WTC11 (cell line): ENCODE data around the gene PCGF1. TPM values are rescaled to one million over a fixed set of nuclear protein-coding genes. Genes with fewer than 3 reads are reported as not detected.
A peak's percentile ranks its signal among the peaks of the same experiment; 100 is the strongest.

ENCODE experiments used
- AFF4 ChIP-seq: sonication (generic); formaldehyde crosslinking; IDR thresholded peaks from 2 replicates; pipeline ENCODE4 v1.8.1; 2023; ENCODE audit warnings: mild to moderate bottlenecking, missing genetic modification reagents, borderline replicate concordance
- ARID4B ChIP-seq: sonication (generic); formaldehyde crosslinking; IDR thresholded peaks from 2 replicates; pipeline ENCODE4 v1.8.0; 2023; ENCODE audit warnings: missing genetic modification reagents, mild to moderate bottlenecking, borderline replicate concordance
- ATF1 ChIP-seq: sonication (generic); formaldehyde crosslinking; IDR thresholded peaks from 2 replicates; pipeline ENCODE4 v1.8.1; 2023; ENCODE audit warnings: mild to moderate bottlenecking, moderate library complexity, missing genetic modification reagents
- ATF2 ChIP-seq: sonication (generic); formaldehyde crosslinking; IDR thresholded peaks from 2 replicates; pipeline ENCODE4 v1.8.1; 2022; ENCODE audit warnings: low read depth, missing genetic modification reagents, borderline replicate concordance
- CBFB ChIP-seq: sonication (generic); formaldehyde crosslinking; IDR thresholded peaks from 2 replicates; pipeline ENCODE4 v1.8.1; 2022; ENCODE audit warnings: mild to moderate bottlenecking, low read depth, missing genetic modification reagents
- E2F4 ChIP-seq: sonication (generic); formaldehyde crosslinking; IDR thresholded peaks from 2 replicates; pipeline ENCODE4 v1.8.1; 2022; ENCODE audit warnings: low read depth, mild to moderate bottlenecking, moderate library complexity, missing genetic modification reagents, borderline replicate concordance
- EMX1 ChIP-seq: fragments of 250-450 bp; sonication (Bioruptor Pico); IDR thresholded peaks from 2 replicates; pipeline ENCODE4 v1.8.0; 2021; ENCODE audit warnings: mild to moderate bottlenecking
- ERG ChIP-seq: fragments of 250-450 bp; sonication (Bioruptor Pico); IDR thresholded peaks from 2 replicates; pipeline ENCODE4 v1.8.0; 2021; ENCODE audit warnings: mild to moderate bottlenecking
- FOXK1 ChIP-seq: sonication (generic); formaldehyde crosslinking; IDR thresholded peaks from 2 replicates; pipeline ENCODE4 v1.8.0; 2022; ENCODE audit warnings: mild to moderate bottlenecking, moderate library complexity, missing genetic modification reagents
- JUN ChIP-seq: sonication (generic); formaldehyde crosslinking; IDR thresholded peaks from 2 replicates; pipeline ENCODE4 v1.8.0; 2023; ENCODE audit warnings: mild to moderate bottlenecking, missing genetic modification reagents
- KAT7 ChIP-seq: sonication (generic); formaldehyde crosslinking; IDR thresholded peaks from 2 replicates; pipeline ENCODE4 v1.8.1; 2023; ENCODE audit warnings: missing genetic modification reagents, mild to moderate bottlenecking, borderline replicate concordance
- MXD4 ChIP-seq: fragments of 250-450 bp; sonication (Bioruptor Pico); IDR thresholded peaks from 2 replicates; pipeline ENCODE4 v1.8.0; 2021; ENCODE audit warnings: mild to moderate bottlenecking, moderate library complexity, borderline replicate concordance
- NFE2L1 ChIP-seq: sonication (generic); formaldehyde crosslinking; IDR thresholded peaks from 2 replicates; pipeline ENCODE4 v1.8.1; 2023; ENCODE audit warnings: missing genetic modification reagents
- PREB ChIP-seq: sonication (generic); formaldehyde crosslinking; IDR thresholded peaks from 2 replicates; pipeline ENCODE4 v1.8.1; 2022; ENCODE audit warnings: mild to moderate bottlenecking, missing genetic modification reagents, moderate library complexity, borderline replicate concordance
- RELA ChIP-seq: sonication (generic); formaldehyde crosslinking; IDR thresholded peaks from 2 replicates; pipeline ENCODE4 v1.8.1; 2022; ENCODE audit warnings: missing genetic modification reagents, mild to moderate bottlenecking, borderline replicate concordance
- RORB ChIP-seq: fragments of 250-450 bp; sonication (Bioruptor Pico); IDR thresholded peaks from 2 replicates; pipeline ENCODE4 v1.9.0; 2021; ENCODE audit warnings: mild to moderate bottlenecking
- SMAD3 ChIP-seq: sonication (generic); formaldehyde crosslinking; IDR thresholded peaks from 2 replicates; pipeline ENCODE4 v1.8.0; 2022; ENCODE audit warnings: missing genetic modification reagents, mild to moderate bottlenecking, borderline replicate concordance
- TP53 ChIP-seq: sonication (generic); formaldehyde crosslinking; IDR thresholded peaks from 2 replicates; pipeline ENCODE4 v1.8.1; 2023; ENCODE audit warnings: mild to moderate bottlenecking, missing genetic modification reagents
- ZBTB43 ChIP-seq: sonication (generic); formaldehyde crosslinking; IDR thresholded peaks from 2 replicates; pipeline ENCODE4 v1.8.1; 2023; ENCODE audit warnings: mild to moderate bottlenecking, missing genetic modification reagents
- ZMAT4 ChIP-seq: fragments of 250-450 bp; sonication (Bioruptor Pico); IDR thresholded peaks from 2 replicates; pipeline ENCODE4 v1.9.0; 2021; ENCODE audit warnings: mild to moderate bottlenecking
- ZNF138 ChIP-seq: sonication (generic); formaldehyde crosslinking; conservative IDR thresholded peaks from 2 replicates; pipeline ENCODE4 v1.8.1; 2022; ENCODE audit warnings: mild to moderate bottlenecking, moderate library complexity, missing genetic modification reagents
- total RNA-seq: library from RNA; stranded (reverse); gene quantifications from 3 replicates; pipeline ENCODE4 v1.2.3, GENCODE V29; 2021

The PCGF1 gene
- total RNA-seq, 1 experiment from 2014 or later, result 15.7 TPM

GRCh38 chr2:74515981-74516633 lies 8.6 kb upstream of the PCGF1 start (continued):
- peak; percentile 42; the same call in 1 of the 2 replicates for TF ChIP-seq SMAD3
- peak; percentile 97 for TF ChIP-seq AFF4 (CRISPR knock-in tag)
- peak; percentile 65; the same call in 1 of the 2 replicates for TF ChIP-seq ATF1 (CRISPR knock-in tag)
- peak; percentile 95; the same call in 1 of the 2 replicates for TF ChIP-seq NFE2L1
- TF ChIP-seq CBFB (CRISPR knock-in tag), result no peak
- TF ChIP-seq TP53 (CRISPR knock-in tag), result peak; percentile 96
- TF ChIP-seq RELA, result peak; percentile 88
- no peak for TF ChIP-seq MXD4 (CRISPR knock-in tag)
- TF ChIP-seq KAT7 (CRISPR knock-in tag), result peak; percentile 57; the same call in 1 of the 2 replicates
- TF ChIP-seq ARID4B (CRISPR knock-in tag), result peak; percentile 79
- no peak for TF ChIP-seq RORB
- peak; percentile 93 for TF ChIP-seq JUN
- TF ChIP-seq ZNF138 (CRISPR knock-in tag), result peak; percentile 30; the same call in 1 of the 2 replicates
- 0 out of 2 replicates have a peak, but pooled peaks have one; percentile 76 for TF ChIP-seq ATF2 (CRISPR knock-in tag)
- peak; percentile 85 for TF ChIP-seq E2F4 (CRISPR knock-in tag)
- no peak for TF ChIP-seq ZMAT4 (CRISPR knock-in tag)
- peak; percentile 83 for TF ChIP-seq FOXK1 (CRISPR knock-in tag)
- TF ChIP-seq ERG (CRISPR knock-in tag), result no peak
- peak; percentile 64; the same call in 1 of the 2 replicates for TF ChIP-seq ZBTB43 (CRISPR knock-in tag)
- no peak; the same call in 1 of the 2 replicates for TF ChIP-seq PREB (CRISPR knock-in tag)
- no peak for TF ChIP-seq EMX1
